ENCODE data around the gene FBXO9.

DNA sequence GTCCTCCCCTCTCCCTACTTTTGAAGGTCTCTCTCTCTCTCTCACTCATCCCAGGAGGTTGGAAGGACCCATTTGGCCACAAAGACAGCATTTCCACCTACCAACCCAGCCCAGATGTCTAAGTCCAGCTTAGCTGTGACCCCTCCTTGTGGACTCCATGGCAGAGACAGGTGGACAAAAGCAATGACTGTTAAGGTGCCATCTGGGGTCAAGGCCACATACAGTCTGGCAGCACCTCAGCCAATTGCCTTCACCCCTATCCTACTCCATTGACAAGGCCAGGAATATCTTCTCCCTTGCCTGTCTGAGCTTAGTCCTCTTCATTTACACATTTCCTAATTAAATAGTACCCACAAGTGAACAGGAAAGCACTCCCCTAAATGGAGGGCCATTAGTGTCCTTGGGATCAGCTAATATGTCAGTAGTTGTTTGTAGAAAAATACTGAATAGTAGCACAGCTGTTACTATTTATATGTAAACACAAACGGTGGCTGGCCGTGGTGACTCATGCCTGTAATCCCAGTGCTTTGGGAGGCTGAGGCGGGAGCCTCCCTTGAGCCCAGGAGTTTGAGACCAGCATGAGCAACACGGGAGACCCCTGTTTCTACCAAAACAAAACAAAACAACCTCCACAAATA, 54.7 kb downstream of the FBXO9 start:
- no peak for TF ChIP-seq TCF12 (IDR thresholded peaks at IDR 0.05)
- TF ChIP-seq, protein P1, sequence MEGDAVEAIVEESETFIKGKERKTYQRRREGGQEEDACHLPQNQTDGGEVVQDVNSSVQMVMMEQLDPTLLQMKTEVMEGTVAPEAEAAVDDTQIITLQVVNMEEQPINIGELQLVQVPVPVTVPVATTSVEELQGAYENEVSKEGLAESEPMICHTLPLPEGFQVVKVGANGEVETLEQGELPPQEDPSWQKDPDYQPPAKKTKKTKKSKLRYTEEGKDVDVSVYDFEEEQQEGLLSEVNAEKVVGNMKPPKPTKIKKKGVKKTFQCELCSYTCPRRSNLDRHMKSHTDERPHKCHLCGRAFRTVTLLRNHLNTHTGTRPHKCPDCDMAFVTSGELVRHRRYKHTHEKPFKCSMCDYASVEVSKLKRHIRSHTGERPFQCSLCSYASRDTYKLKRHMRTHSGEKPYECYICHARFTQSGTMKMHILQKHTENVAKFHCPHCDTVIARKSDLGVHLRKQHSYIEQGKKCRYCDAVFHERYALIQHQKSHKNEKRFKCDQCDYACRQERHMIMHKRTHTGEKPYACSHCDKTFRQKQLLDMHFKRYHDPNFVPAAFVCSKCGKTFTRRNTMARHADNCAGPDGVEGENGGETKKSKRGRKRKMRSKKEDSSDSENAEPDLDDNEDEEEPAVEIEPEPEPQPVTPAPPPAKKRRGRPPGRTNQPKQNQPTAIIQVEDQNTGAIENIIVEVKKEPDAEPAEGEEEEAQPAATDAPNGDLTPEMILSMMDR (IDR thresholded peaks at IDR 0.05) = no peak

All from SK-N-SH (cell line).